WTC11 (cell line): Measurements from ENCODE around the gene DEPDC5. TPM values are rescaled to one million over a fixed set of nuclear protein-coding genes. Genes with fewer than 3 reads are reported as not detected.
A peak's percentile ranks its signal among the peaks of the same experiment; 100 is the strongest.

Source experiments
- ATAC-seq: fragments of 200-7000 bp; cut with Tn5 transposase; 2 replicates; pipeline ENCODE4 v1.10.0; 2021; ENCODE audit warnings: mild to moderate bottlenecking, moderate library complexity
- CTCF ChIA-PET: fragments of 300-600 bp; sonication (Branson Sonifier 250); formaldehyde crosslinking; loops from one replicate; lab custom pipeline; 2021; ENCODE audit warnings: antibody characterized with exemption; lab: Charles Lee
- POLR2A ChIA-PET: fragments of 350-600 bp; sonication (Branson Sonifier 250); formaldehyde crosslinking; loops from one replicate; lab custom pipeline; 2021; ENCODE audit warnings: antibody characterized with exemption; lab: Charles Lee
- DNase-seq: peaks from one replicate; pipeline ENCODE4 v3.0.0; 2021; ENCODE audit warnings: low spot score
- H3K27ac Mint-ChIP-seq: 2 replicates; pipeline ENCODE4 v1.8.0; 2021; ENCODE audit warnings: mixed read lengths
- H3K27me3 Mint-ChIP-seq: 2 replicates; pipeline ENCODE4 v1.8.0; 2021; ENCODE audit warnings: low read depth, mild to moderate bottlenecking, moderate library complexity, mixed read lengths
- H3K36me3 Mint-ChIP-seq: 2 replicates; pipeline ENCODE4 v1.8.0; 2021; ENCODE audit warnings: mixed read lengths
- H3K4me1 Mint-ChIP-seq: 2 replicates; pipeline ENCODE4 v1.8.0; 2022; ENCODE audit warnings: mixed read lengths
- H3K4me3 Mint-ChIP-seq: 2 replicates; pipeline ENCODE4 v1.8.0; 2021; ENCODE audit warnings: mild to moderate bottlenecking, moderate library complexity, mixed read lengths
- H3K9me3 Mint-ChIP-seq: 2 replicates; pipeline ENCODE4 v1.8.0; 2021; ENCODE audit warnings: mixed read lengths
- AR ChIP-seq: fragments of 250-450 bp; sonication (Bioruptor Pico); IDR thresholded peaks from 2 replicates; pipeline ENCODE4 v1.9.0; 2021; ENCODE audit warnings: mild to moderate bottlenecking
- ATF1 ChIP-seq: sonication (generic); formaldehyde crosslinking; IDR thresholded peaks from 2 replicates; pipeline ENCODE4 v1.8.1; 2023; ENCODE audit warnings: mild to moderate bottlenecking, moderate library complexity, missing genetic modification reagents
- CREB1 ChIP-seq: sonication (generic); formaldehyde crosslinking; IDR thresholded peaks from 2 replicates; pipeline ENCODE4 v1.8.0; 2023; ENCODE audit warnings: mild to moderate bottlenecking, missing genetic modification reagents
- FOXJ3 ChIP-seq: sonication (generic); formaldehyde crosslinking; IDR thresholded peaks from 2 replicates; pipeline ENCODE4 v1.9.0; 2021; ENCODE audit warnings: missing genetic modification reagents, mild to moderate bottlenecking, borderline replicate concordance
- FOXP1 ChIP-seq: sonication (generic); formaldehyde crosslinking; IDR thresholded peaks from 2 replicates; pipeline ENCODE4 v1.8.0; 2022; ENCODE audit warnings: missing genetic modification reagents, mild to moderate bottlenecking, moderate library complexity, borderline replicate concordance
- HMGA2 ChIP-seq: fragments of 250-450 bp; sonication (Bioruptor Pico); IDR thresholded peaks from 2 replicates; pipeline ENCODE4 v1.4.0; 2021; ENCODE audit warnings: mild to moderate bottlenecking, moderate library complexity
- JAZF1 ChIP-seq: fragments of 250-450 bp; sonication (Bioruptor Pico); IDR thresholded peaks from 2 replicates; pipeline ENCODE4 v1.9.0; 2021; ENCODE audit warnings: moderate library complexity, mild to moderate bottlenecking, inconsistent platforms
- JUN ChIP-seq: sonication (generic); formaldehyde crosslinking; IDR thresholded peaks from 2 replicates; pipeline ENCODE4 v1.8.0; 2023; ENCODE audit warnings: mild to moderate bottlenecking, missing genetic modification reagents
- KAT7 ChIP-seq: sonication (generic); formaldehyde crosslinking; IDR thresholded peaks from 2 replicates; pipeline ENCODE4 v1.8.1; 2023; ENCODE audit warnings: missing genetic modification reagents, mild to moderate bottlenecking, borderline replicate concordance
- NFYB ChIP-seq: sonication (generic); formaldehyde crosslinking; conservative IDR thresholded peaks from 2 replicates; pipeline ENCODE4 v1.8.0; 2022; ENCODE audit warnings: low read depth, missing genetic modification reagents
- NR2C2 ChIP-seq: sonication (generic); formaldehyde crosslinking; IDR thresholded peaks from 2 replicates; pipeline ENCODE4 v1.8.0; 2022; ENCODE audit warnings: mild to moderate bottlenecking, missing genetic modification reagents
- RELA ChIP-seq: sonication (generic); formaldehyde crosslinking; IDR thresholded peaks from 2 replicates; pipeline ENCODE4 v1.8.1; 2022; ENCODE audit warnings: missing genetic modification reagents, mild to moderate bottlenecking, borderline replicate concordance
- TCF7 ChIP-seq: sonication (generic); formaldehyde crosslinking; IDR thresholded peaks from 2 replicates; pipeline ENCODE4 v1.8.0; 2022; ENCODE audit warnings: mild to moderate bottlenecking, low read depth, missing genetic modification reagents, moderate library complexity
- TEAD4 ChIP-seq: sonication (generic); formaldehyde crosslinking; IDR thresholded peaks from 2 replicates; pipeline ENCODE4 v1.8.0; 2022; ENCODE audit warnings: mild to moderate bottlenecking, missing genetic modification reagents
- TP53 ChIP-seq: sonication (generic); formaldehyde crosslinking; IDR thresholded peaks from 2 replicates; pipeline ENCODE4 v1.8.1; 2023; ENCODE audit warnings: mild to moderate bottlenecking, missing genetic modification reagents
- total RNA-seq: library from RNA; stranded (reverse); gene quantifications from 3 replicates; pipeline ENCODE4 v1.2.3, GENCODE V29; 2021
- TF ChIP-seq, protein P1 (sequence below): sonication (generic); formaldehyde crosslinking; conservative IDR thresholded peaks from 2 replicates; pipeline ENCODE4 v1.8.1; 2023; ENCODE audit warnings: mild to moderate bottlenecking, low read depth, missing genetic modification reagents, moderate library complexity
- TF ChIP-seq, protein P2 (sequence below): sonication (generic); formaldehyde crosslinking; IDR thresholded peaks from 2 replicates; pipeline ENCODE4 v1.8.1; 2023; ENCODE audit warnings: mild to moderate bottlenecking, missing genetic modification reagents, moderate library complexity
- TF ChIP-seq, protein P3 (sequence below): sonication (generic); formaldehyde crosslinking; IDR thresholded peaks from 2 replicates; pipeline ENCODE4 v1.8.0; 2022; ENCODE audit warnings: missing genetic modification reagents
- TF ChIP-seq, protein P4 (sequence below): sonication (generic); formaldehyde crosslinking; IDR thresholded peaks from 2 replicates; pipeline ENCODE4 v1.8.0; 2023; ENCODE audit warnings: missing genetic modification reagents, mild to moderate bottlenecking, borderline replicate concordance

DEPDC5 gene
- total RNA-seq, 1 experiment from 2014 or later: 40.5 TPM

DNA sequence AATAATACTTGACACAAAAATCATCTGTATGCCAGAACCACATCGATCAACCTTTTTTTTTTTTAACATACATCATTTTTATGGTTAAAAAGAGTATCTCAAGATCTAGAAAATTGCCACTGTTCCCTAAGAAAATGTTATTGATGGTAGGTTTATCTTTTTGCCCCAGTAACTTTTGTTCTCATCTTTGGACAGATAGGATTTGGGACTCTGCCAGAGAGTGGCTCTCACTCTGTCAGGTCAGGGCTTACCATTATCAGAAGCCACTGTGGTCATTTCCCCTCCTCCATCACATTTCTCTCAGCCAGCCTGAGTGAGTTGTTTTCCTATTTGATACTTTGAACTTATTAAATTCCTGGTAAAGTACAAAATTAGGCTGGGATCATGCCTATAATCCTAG, 142.7 kb downstream of the DEPDC5 start:
- Mint-ChIP-seq H3K4me3 (no peak overlapping the region), H3K4me1 (peaks cover 20% of the 10 kb centered on the region), H3K27me3 (no peaks in the 10 kb centered on the region), H3K27ac (no peak overlapping the region), H3K9me3 (no peaks in the 10 kb centered on the region), H3K36me3 (peaks cover 3% of the 10 kb centered on the region; the same call in 1 of the 2 replicates)
- POLR2A ChIA-PET: no interaction called here
- TF ChIP-seq, protein P1, sequence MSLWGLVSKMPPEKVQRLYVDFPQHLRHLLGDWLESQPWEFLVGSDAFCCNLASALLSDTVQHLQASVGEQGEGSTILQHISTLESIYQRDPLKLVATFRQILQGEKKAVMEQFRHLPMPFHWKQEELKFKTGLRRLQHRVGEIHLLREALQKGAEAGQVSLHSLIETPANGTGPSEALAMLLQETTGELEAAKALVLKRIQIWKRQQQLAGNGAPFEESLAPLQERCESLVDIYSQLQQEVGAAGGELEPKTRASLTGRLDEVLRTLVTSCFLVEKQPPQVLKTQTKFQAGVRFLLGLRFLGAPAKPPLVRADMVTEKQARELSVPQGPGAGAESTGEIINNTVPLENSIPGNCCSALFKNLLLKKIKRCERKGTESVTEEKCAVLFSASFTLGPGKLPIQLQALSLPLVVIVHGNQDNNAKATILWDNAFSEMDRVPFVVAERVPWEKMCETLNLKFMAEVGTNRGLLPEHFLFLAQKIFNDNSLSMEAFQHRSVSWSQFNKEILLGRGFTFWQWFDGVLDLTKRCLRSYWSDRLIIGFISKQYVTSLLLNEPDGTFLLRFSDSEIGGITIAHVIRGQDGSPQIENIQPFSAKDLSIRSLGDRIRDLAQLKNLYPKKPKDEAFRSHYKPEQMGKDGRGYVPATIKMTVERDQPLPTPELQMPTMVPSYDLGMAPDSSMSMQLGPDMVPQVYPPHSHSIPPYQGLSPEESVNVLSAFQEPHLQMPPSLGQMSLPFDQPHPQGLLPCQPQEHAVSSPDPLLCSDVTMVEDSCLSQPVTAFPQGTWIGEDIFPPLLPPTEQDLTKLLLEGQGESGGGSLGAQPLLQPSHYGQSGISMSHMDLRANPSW (CRISPR knock-in tag): no peak
- TF ChIP-seq, protein P2, sequence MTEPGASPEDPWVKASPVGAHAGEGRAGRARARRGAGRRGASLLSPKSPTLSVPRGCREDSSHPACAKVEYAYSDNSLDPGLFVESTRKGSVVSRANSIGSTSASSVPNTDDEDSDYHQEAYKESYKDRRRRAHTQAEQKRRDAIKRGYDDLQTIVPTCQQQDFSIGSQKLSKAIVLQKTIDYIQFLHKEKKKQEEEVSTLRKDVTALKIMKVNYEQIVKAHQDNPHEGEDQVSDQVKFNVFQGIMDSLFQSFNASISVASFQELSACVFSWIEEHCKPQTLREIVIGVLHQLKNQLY: no peak
- TF ChIP-seq, protein P3, sequence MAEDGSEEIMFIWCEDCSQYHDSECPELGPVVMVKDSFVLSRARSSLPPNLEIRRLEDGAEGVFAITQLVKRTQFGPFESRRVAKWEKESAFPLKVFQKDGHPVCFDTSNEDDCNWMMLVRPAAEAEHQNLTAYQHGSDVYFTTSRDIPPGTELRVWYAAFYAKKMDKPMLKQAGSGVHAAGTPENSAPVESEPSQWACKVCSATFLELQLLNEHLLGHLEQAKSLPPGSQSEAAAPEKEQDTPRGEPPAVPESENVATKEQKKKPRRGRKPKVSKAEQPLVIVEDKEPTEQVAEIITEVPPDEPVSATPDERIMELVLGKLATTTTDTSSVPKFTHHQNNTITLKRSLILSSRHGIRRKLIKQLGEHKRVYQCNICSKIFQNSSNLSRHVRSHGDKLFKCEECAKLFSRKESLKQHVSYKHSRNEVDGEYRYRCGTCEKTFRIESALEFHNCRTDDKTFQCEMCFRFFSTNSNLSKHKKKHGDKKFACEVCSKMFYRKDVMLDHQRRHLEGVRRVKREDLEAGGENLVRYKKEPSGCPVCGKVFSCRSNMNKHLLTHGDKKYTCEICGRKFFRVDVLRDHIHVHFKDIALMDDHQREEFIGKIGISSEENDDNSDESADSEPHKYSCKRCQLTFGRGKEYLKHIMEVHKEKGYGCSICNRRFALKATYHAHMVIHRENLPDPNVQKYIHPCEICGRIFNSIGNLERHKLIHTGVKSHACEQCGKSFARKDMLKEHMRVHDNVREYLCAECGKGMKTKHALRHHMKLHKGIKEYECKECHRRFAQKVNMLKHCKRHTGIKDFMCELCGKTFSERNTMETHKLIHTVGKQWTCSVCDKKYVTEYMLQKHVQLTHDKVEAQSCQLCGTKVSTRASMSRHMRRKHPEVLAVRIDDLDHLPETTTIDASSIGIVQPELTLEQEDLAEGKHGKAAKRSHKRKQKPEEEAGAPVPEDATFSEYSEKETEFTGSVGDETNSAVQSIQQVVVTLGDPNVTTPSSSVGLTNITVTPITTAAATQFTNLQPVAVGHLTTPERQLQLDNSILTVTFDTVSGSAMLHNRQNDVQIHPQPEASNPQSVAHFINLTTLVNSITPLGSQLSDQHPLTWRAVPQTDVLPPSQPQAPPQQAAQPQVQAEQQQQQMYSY (CRISPR knock-in tag): no peak
- no peak for TF ChIP-seq RELA (CRISPR knock-in tag)
- no peak for DNase-seq
- no peak for ATAC-seq
- CTCF ChIA-PET: interaction anchor here (2.2 kb wide), 1 partner anchor 74 kb away, joined by 13 read pairs; no protein-coding TSS in a partner anchor

DNA sequence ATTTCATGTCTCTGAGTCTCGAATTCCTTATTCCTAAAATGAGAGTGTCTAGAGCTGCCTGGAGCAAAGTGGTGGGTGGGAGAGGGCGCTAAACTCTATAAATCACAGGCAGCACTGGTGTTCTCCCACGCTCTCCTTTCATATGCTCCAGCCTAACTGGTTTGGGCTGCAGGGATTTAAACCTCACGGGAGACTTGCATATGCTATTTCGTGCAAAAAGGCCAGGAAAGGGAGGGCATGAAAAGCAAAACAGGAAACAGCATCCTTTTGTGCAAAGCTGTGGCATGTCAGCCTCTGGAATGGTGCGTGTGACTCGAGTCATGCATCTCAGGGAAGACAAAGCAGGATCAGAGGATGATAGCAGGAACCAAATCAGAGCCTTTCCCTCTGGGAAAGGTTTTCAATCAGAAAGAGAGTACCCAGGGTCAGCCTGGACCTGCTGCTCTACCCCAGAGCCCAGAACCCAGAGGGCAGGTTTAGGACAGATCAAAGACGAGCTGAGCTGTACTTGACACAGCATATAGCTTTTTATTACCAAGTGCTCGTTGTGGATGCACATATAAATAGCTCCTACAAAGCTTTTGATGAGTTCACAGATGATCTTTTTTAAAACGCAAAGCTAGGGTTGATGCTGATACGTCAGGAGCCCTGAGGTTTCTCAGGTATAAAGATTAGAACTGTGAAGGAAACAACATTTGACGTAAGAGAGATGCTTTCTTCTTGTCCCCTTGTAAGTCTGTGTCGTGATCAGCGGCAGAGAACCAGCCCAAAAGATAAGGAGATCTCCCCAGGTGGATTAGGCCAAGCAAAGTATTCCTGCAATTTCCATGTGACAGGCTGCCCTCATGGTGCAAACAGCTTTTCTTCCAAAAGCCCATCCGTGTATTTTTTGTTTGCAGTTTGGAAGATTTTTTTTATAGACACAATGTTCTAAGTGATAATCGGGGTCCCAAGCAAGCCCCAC, 144.3 kb downstream of the DEPDC5 start:
- no peaks in the 10 kb centered on the region for H3K27me3 Mint-ChIP-seq
- H3K4me3 Mint-ChIP-seq: no peak overlapping the region
- peaks cover 15% of the 10 kb centered on the region for H3K4me1 Mint-ChIP-seq
- peaks cover 3% of the 10 kb centered on the region for H3K36me3 Mint-ChIP-seq
- no peak for DNase-seq
- ChIA-PET CTCF (interaction anchor here (2.2 kb wide), 1 partner anchor 72 kb away, joined by 13 read pairs; no protein-coding TSS in a partner anchor), POLR2A (interaction anchor here (0.6 kb wide), 1 partner anchor 16 kb away, joined by 4 read pairs; no protein-coding TSS in a partner anchor)
- no peaks in the 10 kb centered on the region for H3K9me3 Mint-ChIP-seq
- H3K27ac Mint-ChIP-seq: peak overlapping the region; percentile 41
- ATAC-seq: no peak
- TF ChIP-seq JUN (CRISPR knock-in tag) (no peak), JAZF1 (CRISPR knock-in tag) (no peak), FOXJ3 (CRISPR knock-in tag) (no peak), TCF7 (CRISPR knock-in tag) (no peak), TEAD4 (no peak), HMGA2 (no peak), KAT7 (CRISPR knock-in tag) (no peak), TP53 (CRISPR knock-in tag) (no peak), FOXP1 (CRISPR knock-in tag) (no peak), NR2C2 (CRISPR knock-in tag) (no peak), CREB1 (CRISPR knock-in tag) (no peak), ATF1 (CRISPR knock-in tag) (no peak), NFYB (no peak), AR (no peak)
- TF ChIP-seq, protein P4, sequence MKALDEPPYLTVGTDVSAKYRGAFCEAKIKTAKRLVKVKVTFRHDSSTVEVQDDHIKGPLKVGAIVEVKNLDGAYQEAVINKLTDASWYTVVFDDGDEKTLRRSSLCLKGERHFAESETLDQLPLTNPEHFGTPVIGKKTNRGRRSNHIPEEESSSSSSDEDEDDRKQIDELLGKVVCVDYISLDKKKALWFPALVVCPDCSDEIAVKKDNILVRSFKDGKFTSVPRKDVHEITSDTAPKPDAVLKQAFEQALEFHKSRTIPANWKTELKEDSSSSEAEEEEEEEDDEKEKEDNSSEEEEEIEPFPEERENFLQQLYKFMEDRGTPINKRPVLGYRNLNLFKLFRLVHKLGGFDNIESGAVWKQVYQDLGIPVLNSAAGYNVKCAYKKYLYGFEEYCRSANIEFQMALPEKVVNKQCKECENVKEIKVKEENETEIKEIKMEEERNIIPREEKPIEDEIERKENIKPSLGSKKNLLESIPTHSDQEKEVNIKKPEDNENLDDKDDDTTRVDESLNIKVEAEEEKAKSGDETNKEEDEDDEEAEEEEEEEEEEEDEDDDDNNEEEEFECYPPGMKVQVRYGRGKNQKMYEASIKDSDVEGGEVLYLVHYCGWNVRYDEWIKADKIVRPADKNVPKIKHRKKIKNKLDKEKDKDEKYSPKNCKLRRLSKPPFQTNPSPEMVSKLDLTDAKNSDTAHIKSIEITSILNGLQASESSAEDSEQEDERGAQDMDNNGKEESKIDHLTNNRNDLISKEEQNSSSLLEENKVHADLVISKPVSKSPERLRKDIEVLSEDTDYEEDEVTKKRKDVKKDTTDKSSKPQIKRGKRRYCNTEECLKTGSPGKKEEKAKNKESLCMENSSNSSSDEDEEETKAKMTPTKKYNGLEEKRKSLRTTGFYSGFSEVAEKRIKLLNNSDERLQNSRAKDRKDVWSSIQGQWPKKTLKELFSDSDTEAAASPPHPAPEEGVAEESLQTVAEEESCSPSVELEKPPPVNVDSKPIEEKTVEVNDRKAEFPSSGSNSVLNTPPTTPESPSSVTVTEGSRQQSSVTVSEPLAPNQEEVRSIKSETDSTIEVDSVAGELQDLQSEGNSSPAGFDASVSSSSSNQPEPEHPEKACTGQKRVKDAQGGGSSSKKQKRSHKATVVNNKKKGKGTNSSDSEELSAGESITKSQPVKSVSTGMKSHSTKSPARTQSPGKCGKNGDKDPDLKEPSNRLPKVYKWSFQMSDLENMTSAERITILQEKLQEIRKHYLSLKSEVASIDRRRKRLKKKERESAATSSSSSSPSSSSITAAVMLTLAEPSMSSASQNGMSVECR: no peak
